Neural cell (in vitro differentiated cells): ENCODE data around the gene BIK.
"Not testable (repeated sequence)": the region's sequence is repeated elsewhere in the genome, so short reads cannot be mapped to it uniquely, and the experiment has no call there.

Source experiments
- EP300 ChIP-seq: fragments of 450-650 bp; conservative IDR thresholded peaks from 2 replicates; pipeline ENCODE4 v1.6.1; 2014; ENCODE audit warnings: antibody characterized with exemption, mild to moderate bottlenecking, moderate library complexity; ENCODE audit not compliant: poor library complexity, severe bottlenecking
- EZH2 ChIP-seq: fragments of 200-600, 300-800 bp; shearing (Covaris generic), sonication (generic); IDR thresholded peaks from 2 replicates; pipeline ENCODE4 v1.6.1; 2014; ENCODE audit warnings: antibody characterized with exemption, low read length, borderline replicate concordance, mild to moderate bottlenecking; ENCODE audit not compliant: insufficient read depth, poor library complexity, severe bottlenecking
- POLR2AphosphoS5 ChIP-seq: IDR thresholded peaks from 2 replicates; pipeline ENCODE4 v1.6.1; 2012
- TF ChIP-seq, protein P1 (sequence below): fragments of 450-650 bp; IDR thresholded peaks from 2 replicates; pipeline ENCODE4 v1.5.1; 2014; ENCODE audit warnings: antibody characterized with exemption, mild to moderate bottlenecking, moderate library complexity; ENCODE audit not compliant: poor library complexity, severe bottlenecking
- TF ChIP-seq, protein P2 (sequence below): IDR thresholded peaks from 2 replicates; pipeline ENCODE4 v1.6.1; 2012; ENCODE audit warnings: borderline replicate concordance

DNA sequence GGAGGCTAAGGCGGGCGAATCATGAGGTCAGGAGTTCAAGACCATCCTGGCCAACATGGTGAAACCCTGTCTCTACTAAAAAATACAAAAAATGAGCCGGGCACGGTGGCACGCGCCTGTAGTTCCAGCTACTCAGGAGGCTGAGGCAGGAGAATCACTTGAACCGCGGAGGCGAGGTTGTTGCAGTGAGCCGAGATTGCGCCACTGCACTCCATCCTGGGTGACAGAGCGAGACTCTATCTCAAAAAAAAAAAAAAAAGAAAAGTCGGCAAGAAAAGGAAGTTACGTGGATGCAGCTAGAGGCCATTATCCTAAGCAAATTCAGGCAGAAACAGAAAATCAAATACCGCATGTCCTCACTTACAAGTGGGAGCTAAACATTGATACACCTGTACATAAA is 35.8 kb downstream of the BIK start:
- TF ChIP-seq EP300, EZH2, POLR2AphosphoS5: not testable (repeated sequence)
- TF ChIP-seq, protein P1, sequence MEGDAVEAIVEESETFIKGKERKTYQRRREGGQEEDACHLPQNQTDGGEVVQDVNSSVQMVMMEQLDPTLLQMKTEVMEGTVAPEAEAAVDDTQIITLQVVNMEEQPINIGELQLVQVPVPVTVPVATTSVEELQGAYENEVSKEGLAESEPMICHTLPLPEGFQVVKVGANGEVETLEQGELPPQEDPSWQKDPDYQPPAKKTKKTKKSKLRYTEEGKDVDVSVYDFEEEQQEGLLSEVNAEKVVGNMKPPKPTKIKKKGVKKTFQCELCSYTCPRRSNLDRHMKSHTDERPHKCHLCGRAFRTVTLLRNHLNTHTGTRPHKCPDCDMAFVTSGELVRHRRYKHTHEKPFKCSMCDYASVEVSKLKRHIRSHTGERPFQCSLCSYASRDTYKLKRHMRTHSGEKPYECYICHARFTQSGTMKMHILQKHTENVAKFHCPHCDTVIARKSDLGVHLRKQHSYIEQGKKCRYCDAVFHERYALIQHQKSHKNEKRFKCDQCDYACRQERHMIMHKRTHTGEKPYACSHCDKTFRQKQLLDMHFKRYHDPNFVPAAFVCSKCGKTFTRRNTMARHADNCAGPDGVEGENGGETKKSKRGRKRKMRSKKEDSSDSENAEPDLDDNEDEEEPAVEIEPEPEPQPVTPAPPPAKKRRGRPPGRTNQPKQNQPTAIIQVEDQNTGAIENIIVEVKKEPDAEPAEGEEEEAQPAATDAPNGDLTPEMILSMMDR: not testable (repeated sequence)
- TF ChIP-seq, protein P2, sequence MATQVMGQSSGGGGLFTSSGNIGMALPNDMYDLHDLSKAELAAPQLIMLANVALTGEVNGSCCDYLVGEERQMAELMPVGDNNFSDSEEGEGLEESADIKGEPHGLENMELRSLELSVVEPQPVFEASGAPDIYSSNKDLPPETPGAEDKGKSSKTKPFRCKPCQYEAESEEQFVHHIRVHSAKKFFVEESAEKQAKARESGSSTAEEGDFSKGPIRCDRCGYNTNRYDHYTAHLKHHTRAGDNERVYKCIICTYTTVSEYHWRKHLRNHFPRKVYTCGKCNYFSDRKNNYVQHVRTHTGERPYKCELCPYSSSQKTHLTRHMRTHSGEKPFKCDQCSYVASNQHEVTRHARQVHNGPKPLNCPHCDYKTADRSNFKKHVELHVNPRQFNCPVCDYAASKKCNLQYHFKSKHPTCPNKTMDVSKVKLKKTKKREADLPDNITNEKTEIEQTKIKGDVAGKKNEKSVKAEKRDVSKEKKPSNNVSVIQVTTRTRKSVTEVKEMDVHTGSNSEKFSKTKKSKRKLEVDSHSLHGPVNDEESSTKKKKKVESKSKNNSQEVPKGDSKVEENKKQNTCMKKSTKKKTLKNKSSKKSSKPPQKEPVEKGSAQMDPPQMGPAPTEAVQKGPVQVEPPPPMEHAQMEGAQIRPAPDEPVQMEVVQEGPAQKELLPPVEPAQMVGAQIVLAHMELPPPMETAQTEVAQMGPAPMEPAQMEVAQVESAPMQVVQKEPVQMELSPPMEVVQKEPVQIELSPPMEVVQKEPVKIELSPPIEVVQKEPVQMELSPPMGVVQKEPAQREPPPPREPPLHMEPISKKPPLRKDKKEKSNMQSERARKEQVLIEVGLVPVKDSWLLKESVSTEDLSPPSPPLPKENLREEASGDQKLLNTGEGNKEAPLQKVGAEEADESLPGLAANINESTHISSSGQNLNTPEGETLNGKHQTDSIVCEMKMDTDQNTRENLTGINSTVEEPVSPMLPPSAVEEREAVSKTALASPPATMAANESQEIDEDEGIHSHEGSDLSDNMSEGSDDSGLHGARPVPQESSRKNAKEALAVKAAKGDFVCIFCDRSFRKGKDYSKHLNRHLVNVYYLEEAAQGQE: not testable (repeated sequence)
